Endodermal cell (in vitro differentiated cells): ENCODE data around the gene ZNF618. TPM values are rescaled to one million over a fixed set of nuclear protein-coding genes. Genes with fewer than 3 reads are reported as not detected.

Experiments
- DNase-seq: peaks from one replicate; pipeline ENCODE4 v3.0.0-alpha.2; 2017
- H3K27ac ChIP-seq: 2 replicates; pipeline ENCODE4 v1.5.1; 2013; ENCODE audit warnings: mild to moderate bottlenecking, low read depth, low read length, moderate library complexity
- H3K27me3 ChIP-seq: 2 replicates; pipeline ENCODE4 v1.6.1; 2013; ENCODE audit warnings: mild to moderate bottlenecking, low read length, moderate library complexity; ENCODE audit not compliant: insufficient read depth, control insufficient read depth, poor library complexity, severe bottlenecking
- H3K36me3 ChIP-seq: 2 replicates; pipeline ENCODE4 v1.7.0; 2013; ENCODE audit warnings: mild to moderate bottlenecking, low read length, moderate library complexity; ENCODE audit not compliant: control insufficient read depth, insufficient read depth
- H3K4me1 ChIP-seq: one replicate; pipeline ENCODE4 v1.7.0; 2013; ENCODE audit warnings: low read length; ENCODE audit not compliant: control insufficient read depth, insufficient read depth
- H3K4me3 ChIP-seq: 2 replicates; pipeline ENCODE4 v1.5.1; 2013; ENCODE audit warnings: mild to moderate bottlenecking, low read length, moderate library complexity
- H3K9ac ChIP-seq: 2 replicates; pipeline ENCODE4 v1.6.1; 2013; ENCODE audit warnings: mild to moderate bottlenecking, low read length, moderate library complexity; ENCODE audit not compliant: poor library complexity, severe bottlenecking; ENCODE audit errors: extremely low read depth
- H3K9me3 ChIP-seq: 2 replicates; pipeline ENCODE4 v1.6.1; 2013; ENCODE audit warnings: mild to moderate bottlenecking, low read length, moderate library complexity; ENCODE audit not compliant: control insufficient read depth
- H3K27ac Mint-ChIP-seq: 2 replicates; pipeline ENCODE4 v1.8.0; 2020; ENCODE audit warnings: mixed read lengths
- H3K27me3 Mint-ChIP-seq: 2 replicates; pipeline ENCODE4 v1.8.0; 2021; ENCODE audit warnings: mild to moderate bottlenecking, mixed read lengths; ENCODE audit not compliant: insufficient read depth
- H3K36me3 Mint-ChIP-seq: 2 replicates; pipeline ENCODE4 v1.8.0; 2020; ENCODE audit warnings: low read depth, mixed read lengths
- H3K4me1 Mint-ChIP-seq: 2 replicates; pipeline ENCODE4 v1.8.0; 2020; ENCODE audit warnings: mixed read lengths
- H3K4me3 Mint-ChIP-seq: 2 replicates; pipeline ENCODE4 v1.8.0; 2020; ENCODE audit warnings: mild to moderate bottlenecking, moderate library complexity, mixed read lengths
- H3K9me3 Mint-ChIP-seq: 2 replicates; pipeline ENCODE4 v1.8.0; 2020; ENCODE audit warnings: mild to moderate bottlenecking, mixed read lengths
- WGBS, 2 experiments: methylation state at CpG; one replicate each; pipeline versions ENCODE4 v1.1.5 to v1.1.7; 2013; ENCODE audit warnings: missing lambda C conversion rate in 2 of 2, mixed read lengths in 1 of 2; ENCODE audit not compliant: insufficient coverage in 1 of 2, insufficient read length in 1 of 2; 5-methylcytosine and 5-hydroxymethylcytosine counted together
- total RNA-seq, 2 donors: library from RNA; stranded (reverse); fragmentation: NEBNext Ultra II Directional in 1 of 2; extraction: Animal tissue kit (Norgen Biotek cat#: 25700) in 1 of 2; gene quantifications; 2 replicates in 1 of 2; 3 replicates in 1 of 2; pipeline ENCODE4 v1.2.1, GENCODE V29; 2021
- TF ChIP-seq, protein P1 (sequence below): fragments of 200-600 bp; sonication (generic); conservative IDR thresholded peaks from 2 replicates; pipeline ENCODE4 v1.5.0; 2021; ENCODE audit warnings: antibody characterized with exemption, mild to moderate bottlenecking

Gene ZNF618
- total RNA-seq, 2 donors from 2014 or later = 34.5 to 37.5 TPM

DNA sequence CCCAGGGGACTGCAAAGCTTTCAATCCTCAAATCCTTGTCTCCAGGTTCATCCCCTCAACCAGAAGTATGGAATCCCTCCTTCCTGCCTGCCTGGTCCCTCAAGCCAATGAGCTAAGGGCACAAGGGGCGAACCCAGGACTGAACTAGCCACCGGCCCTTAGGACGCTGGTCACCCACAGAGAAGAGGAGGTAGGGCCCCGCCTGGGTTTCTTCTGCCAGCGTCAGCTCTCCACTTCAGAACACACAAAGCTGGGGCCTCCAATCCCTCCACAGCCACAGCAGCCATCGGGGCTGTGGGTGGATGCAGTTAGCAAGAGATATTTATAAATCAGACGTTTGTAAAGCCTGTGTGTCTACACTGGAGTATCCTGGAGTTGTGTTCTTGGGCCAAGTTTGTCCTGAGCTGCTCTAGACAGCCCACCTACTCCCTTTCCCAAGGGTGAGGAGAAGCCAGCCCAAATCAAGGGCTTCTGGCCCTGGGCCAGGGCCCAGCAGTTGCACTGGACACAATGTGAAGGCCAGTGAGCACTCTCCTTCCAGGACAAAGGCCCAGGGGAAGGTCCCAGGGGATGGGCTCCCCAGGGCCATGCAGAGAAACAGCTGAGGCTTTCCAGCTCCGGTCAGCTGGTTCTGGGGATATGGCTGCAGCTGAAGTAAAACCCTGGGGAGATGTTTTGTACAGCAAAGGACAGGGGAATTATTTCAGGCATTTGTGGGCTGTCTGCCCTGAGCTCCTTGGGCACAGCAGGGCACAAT is 183.1 kb downstream of the ZNF618 start:
- Histone ChIP-seq H3K27me3 (no peaks in the 10 kb centered on the region), H3K36me3 (no peaks in the 10 kb centered on the region), H3K9me3 (no peaks in the 10 kb centered on the region), H3K27ac (peak overlapping the region; percentile 39), H3K9ac (no peak overlapping the region), H3K4me3 (no peak overlapping the region), H3K4me1 (peaks cover 2% of the 10 kb centered on the region)
- TF ChIP-seq, protein P1, sequence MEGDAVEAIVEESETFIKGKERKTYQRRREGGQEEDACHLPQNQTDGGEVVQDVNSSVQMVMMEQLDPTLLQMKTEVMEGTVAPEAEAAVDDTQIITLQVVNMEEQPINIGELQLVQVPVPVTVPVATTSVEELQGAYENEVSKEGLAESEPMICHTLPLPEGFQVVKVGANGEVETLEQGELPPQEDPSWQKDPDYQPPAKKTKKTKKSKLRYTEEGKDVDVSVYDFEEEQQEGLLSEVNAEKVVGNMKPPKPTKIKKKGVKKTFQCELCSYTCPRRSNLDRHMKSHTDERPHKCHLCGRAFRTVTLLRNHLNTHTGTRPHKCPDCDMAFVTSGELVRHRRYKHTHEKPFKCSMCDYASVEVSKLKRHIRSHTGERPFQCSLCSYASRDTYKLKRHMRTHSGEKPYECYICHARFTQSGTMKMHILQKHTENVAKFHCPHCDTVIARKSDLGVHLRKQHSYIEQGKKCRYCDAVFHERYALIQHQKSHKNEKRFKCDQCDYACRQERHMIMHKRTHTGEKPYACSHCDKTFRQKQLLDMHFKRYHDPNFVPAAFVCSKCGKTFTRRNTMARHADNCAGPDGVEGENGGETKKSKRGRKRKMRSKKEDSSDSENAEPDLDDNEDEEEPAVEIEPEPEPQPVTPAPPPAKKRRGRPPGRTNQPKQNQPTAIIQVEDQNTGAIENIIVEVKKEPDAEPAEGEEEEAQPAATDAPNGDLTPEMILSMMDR = no peak
- Mint-ChIP-seq H3K4me3 (no peak overlapping the region), H3K4me1 (peaks cover 28% of the 10 kb centered on the region), H3K27me3 (peaks cover 4% of the 10 kb centered on the region), H3K27ac (no peak overlapping the region), H3K9me3 (no peaks in the 10 kb centered on the region), H3K36me3 (no peaks in the 10 kb centered on the region)
- whole genome bisulfite sequencing, 2 experiments = 87% methylated on average over 8 of the region's 8 CpGs; no CpG with 5 or more reads in 1 of the 2 experiments
- DNase-seq = peak; percentile 39

DNA sequence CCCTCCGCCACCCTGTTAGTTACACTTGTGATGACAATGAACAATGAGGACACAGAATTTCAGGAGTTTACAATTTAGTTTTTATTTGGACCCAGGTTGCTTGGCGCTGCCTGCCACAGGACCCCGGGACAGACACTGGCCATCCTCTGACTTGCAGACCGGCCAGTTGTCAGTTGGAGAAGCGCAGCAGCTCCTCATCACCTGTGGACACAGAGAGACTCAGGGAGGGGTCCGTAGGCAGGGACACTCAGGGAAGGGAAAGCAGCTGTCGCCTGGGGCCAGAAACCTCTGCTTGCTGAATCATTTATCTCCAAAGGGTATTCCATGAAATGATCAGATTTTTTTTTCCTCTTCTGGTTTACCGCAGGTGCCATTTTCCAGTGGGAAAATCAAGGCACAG is 184.0 kb downstream of the ZNF618 start:
- Histone ChIP-seq H3K36me3 (no peaks in the 10 kb centered on the region), H3K4me1 (peaks cover 2% of the 10 kb centered on the region), H3K27ac (peak overlapping the region; percentile 39), H3K27me3 (no peaks in the 10 kb centered on the region), H3K9ac (no peak overlapping the region), H3K9me3 (no peaks in the 10 kb centered on the region), H3K4me3 (no peak overlapping the region)
- Mint-ChIP-seq H3K4me3 (no peak overlapping the region), H3K36me3 (no peaks in the 10 kb centered on the region), H3K27me3 (peaks cover 4% of the 10 kb centered on the region), H3K9me3 (no peaks in the 10 kb centered on the region), H3K4me1 (peaks cover 28% of the 10 kb centered on the region), H3K27ac (no peak overlapping the region)
- TF ChIP-seq, protein P1 = no peak
- peak; percentile 25 for DNase-seq
- WGBS, 2 experiments = 93 to 100% methylated on average over 7 to 8 of the region's 8 CpGs

DNA sequence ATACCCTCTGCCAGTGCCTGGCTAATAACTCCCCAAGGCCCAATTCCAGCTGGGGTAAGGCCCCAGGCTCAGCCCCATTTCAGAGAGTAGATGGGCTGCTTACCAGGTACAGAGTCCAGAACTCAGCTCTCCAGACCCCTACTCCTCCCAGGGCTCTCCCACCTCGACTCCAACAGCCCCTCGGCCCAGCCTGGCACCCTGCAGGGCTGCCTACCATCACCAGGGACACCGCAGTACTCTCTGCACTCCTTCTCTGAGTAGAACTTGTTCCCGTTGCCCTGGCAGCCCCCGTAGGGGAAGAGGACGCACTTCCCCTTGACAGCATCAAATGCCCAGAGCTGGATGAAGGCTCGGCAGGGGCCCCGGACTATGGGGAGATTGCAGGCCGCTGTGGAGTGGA is 184.6 kb downstream of the ZNF618 start:
- Histone ChIP-seq H3K36me3 (no peaks in the 10 kb centered on the region), H3K9me3 (no peaks in the 10 kb centered on the region), H3K27ac (no peak overlapping the region), H3K4me1 (peaks cover 2% of the 10 kb centered on the region), H3K27me3 (no peaks in the 10 kb centered on the region), H3K4me3 (no peak overlapping the region), H3K9ac (no peak overlapping the region)
- TF ChIP-seq, protein P1 = no peak
- Mint-ChIP-seq H3K9me3 (no peaks in the 10 kb centered on the region), H3K36me3 (no peaks in the 10 kb centered on the region), H3K4me1 (peaks cover 24% of the 10 kb centered on the region), H3K27me3 (peaks cover 4% of the 10 kb centered on the region), H3K4me3 (no peak overlapping the region), H3K27ac (no peak overlapping the region)
- WGBS, 2 experiments = 86 to 100% methylated on average over 2 to 9 of the region's 9 CpGs
- DNase-seq = peak; percentile 43
